SK-N-SH (cell line): ENCODE results near the gene NPEPL1.

Source experiments
- CHD2 ChIP-seq: fragments of 150-350 bp; IDR thresholded peaks from 2 replicates; pipeline ENCODE4 v1.6.1; 2018; ENCODE audit warnings: low read length; ENCODE audit not compliant: partially characterized antibody
- EZH2phosphoT487 ChIP-seq: fragments of 200-600 bp; sonication (generic); IDR thresholded peaks from 2 replicates; pipeline ENCODE4 v1.6.1; 2017; ENCODE audit warnings: low read depth, mixed run types, mild to moderate bottlenecking, antibody characterized with exemption, moderate library complexity, borderline replicate concordance
- GABPA ChIP-seq: IDR thresholded peaks from 2 replicates; pipeline ENCODE4 v1.4.0; 2012; ENCODE audit warnings: low read depth, mild to moderate bottlenecking
- GATA2 ChIP-seq: sonication (generic); formaldehyde crosslinking; IDR thresholded peaks from 2 replicates; pipeline ENCODE4 v1.5.0; 2020; ENCODE audit warnings: mild to moderate bottlenecking, missing genetic modification reagents
- JUND ChIP-seq: IDR thresholded peaks from 2 replicates; pipeline ENCODE4 v1.4.0; 2012
- MEF2A ChIP-seq: IDR thresholded peaks from 2 replicates; pipeline ENCODE4 v1.4.0; 2012; ENCODE audit warnings: low read depth, borderline replicate concordance
- MXI1 ChIP-seq: IDR thresholded peaks from 2 replicates; pipeline ENCODE4 v1.6.1; 2012; ENCODE audit warnings: mild to moderate bottlenecking, low read depth, low read length, improper control_type of control experiment
- NFIC ChIP-seq: IDR thresholded peaks from 2 replicates; pipeline ENCODE4 v1.4.0; 2012; ENCODE audit warnings: borderline replicate concordance
- POLR2AphosphoS5 ChIP-seq: IDR thresholded peaks from 2 replicates; pipeline ENCODE4 v1.6.1; 2012; ENCODE audit warnings: low read depth, low read length
- TEAD4 ChIP-seq: IDR thresholded peaks from 2 replicates; pipeline ENCODE4 v1.4.0; 2012; ENCODE audit warnings: mild to moderate bottlenecking, borderline replicate concordance; ENCODE audit not compliant: insufficient read depth
- ZBTB33 ChIP-seq: IDR thresholded peaks from 2 replicates; pipeline ENCODE4 v1.4.0; 2012; ENCODE audit warnings: low read depth, borderline replicate concordance
- TF ChIP-seq, protein P1 (sequence below): fragments of 200-600 bp; sonication (generic); IDR thresholded peaks from 2 replicates; pipeline ENCODE4 v1.6.1; 2017; ENCODE audit warnings: antibody characterized with exemption, mild to moderate bottlenecking, moderate library complexity

DNA sequence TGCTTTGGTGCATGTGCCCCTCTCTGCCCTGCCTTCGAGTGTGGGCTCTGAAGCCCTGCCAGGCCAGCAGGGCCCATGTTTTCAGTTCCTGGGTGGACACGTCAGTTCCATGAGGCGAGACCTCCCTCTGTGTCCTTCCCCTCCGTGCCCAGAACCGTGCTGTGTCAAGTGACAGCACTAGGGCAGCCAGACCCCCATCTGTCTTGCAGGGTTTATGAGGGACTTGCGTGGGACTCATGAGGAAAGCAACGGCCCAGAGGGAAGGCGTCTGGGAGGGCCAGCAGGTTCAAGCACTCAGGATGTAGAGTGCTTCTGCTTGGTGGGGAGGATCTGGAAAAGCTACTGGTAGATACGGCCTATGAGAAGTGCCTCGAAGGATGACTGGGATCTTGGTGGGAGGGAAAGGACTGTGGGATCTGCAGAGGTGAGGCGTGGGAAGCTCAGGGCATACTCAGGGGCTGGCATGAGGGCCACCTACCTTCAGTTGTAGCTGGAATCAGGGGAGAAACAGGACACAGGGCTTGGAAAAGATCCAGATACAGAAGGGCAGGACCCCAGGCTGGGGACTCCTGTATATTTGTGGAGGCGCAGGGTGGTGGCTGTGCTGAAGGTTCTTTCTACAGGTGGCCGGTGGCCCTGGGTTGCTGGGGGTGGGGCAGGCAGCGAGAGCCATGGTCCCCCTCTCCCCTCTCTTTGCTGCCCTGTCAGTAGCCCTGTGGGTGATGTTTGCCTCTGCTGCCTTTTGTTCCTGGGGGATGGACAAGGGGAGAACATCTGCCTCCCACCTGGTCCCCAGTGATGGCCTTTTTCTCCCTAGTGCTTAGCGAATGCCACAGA lies 5.5 kb downstream of the NPEPL1 start:
- TF ChIP-seq, protein P1, sequence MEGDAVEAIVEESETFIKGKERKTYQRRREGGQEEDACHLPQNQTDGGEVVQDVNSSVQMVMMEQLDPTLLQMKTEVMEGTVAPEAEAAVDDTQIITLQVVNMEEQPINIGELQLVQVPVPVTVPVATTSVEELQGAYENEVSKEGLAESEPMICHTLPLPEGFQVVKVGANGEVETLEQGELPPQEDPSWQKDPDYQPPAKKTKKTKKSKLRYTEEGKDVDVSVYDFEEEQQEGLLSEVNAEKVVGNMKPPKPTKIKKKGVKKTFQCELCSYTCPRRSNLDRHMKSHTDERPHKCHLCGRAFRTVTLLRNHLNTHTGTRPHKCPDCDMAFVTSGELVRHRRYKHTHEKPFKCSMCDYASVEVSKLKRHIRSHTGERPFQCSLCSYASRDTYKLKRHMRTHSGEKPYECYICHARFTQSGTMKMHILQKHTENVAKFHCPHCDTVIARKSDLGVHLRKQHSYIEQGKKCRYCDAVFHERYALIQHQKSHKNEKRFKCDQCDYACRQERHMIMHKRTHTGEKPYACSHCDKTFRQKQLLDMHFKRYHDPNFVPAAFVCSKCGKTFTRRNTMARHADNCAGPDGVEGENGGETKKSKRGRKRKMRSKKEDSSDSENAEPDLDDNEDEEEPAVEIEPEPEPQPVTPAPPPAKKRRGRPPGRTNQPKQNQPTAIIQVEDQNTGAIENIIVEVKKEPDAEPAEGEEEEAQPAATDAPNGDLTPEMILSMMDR, result no peak
- TF ChIP-seq GABPA (no peak), NFIC (no peak), MXI1 (no peak), ZBTB33 (no peak), TEAD4 (no peak), GATA2 (CRISPR knock-in tag) (no peak), JUND (no peak), EZH2phosphoT487 (no peak), POLR2AphosphoS5 (no peak), CHD2 (no peak), MEF2A (no peak)
